ENCODE measurements around the gene SPP2. TPM values are rescaled to one million over a fixed set of nuclear protein-coding genes. Genes with fewer than 3 reads are reported as not detected.

SPP2 gene
- total RNA-seq, 4 donors from 2014 or later, result not detected

- H3K4me1 ChIP-seq, result no peaks in the 10 kb centered on the region
- no peaks in the 10 kb centered on the region for H3K36me3 ChIP-seq
- in situ Hi-C loops (cut with MboI; ENCODE audit: low pct_ligation_motif_present in 1 of 4, low pct_unique_long_range_greater_than_20kb in 1 of 4, low sequenced_read_pairs in 3 of 4), result no loop called here
- H3K9me3 ChIP-seq, result no peaks in the 10 kb centered on the region
- TF ChIP-seq POLR2AphosphoS5 (IDR thresholded peaks at IDR 0.05) (no peak), EP300 (IDR thresholded peaks at IDR 0.05; ENCODE audit: low read depth) (no peak)
- H3K27me3 ChIP-seq, result no peaks in the 10 kb centered on the region
- intact Hi-C loops (cut with DNase I; ENCODE audit: low total_unique reads), result no loop called here
- 74 to 81% methylated on average over 1 of the region's 1 CpG for WGBS, 2 donors (ENCODE audit: low coverage in 1 of 2)
- DNase-seq, result no peak
- no peak overlapping the region for H3K4me3 ChIP-seq
- H3K27ac ChIP-seq, result no peak overlapping the region
Observed at GRCh38 chr2:234107861-234108260, 57.4 kb downstream of the SPP2 start.

DNA sequence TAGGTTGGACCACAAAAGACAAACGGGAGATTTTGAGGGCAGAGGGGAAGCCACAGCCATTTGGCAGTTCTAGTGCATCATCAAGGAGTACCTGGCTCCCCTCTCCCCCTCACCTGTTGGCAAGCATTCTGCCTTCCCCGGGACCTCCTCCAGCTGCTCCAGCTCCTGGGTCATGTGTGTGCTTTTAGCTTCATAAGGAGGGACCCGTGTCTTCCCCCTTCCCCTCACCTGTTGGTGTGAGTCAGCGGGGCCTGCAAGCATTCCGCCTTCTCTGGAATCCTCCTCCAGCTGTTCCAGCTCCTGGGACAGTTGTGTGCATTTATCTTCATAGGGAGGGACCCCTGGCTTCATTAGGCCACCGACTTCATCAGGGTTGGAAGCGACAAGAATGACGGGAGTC is 58.8 kb downstream of the SPP2 start:
- no peak overlapping the region for H3K4me3 ChIP-seq
- no peak overlapping the region for H3K27ac ChIP-seq
- intact Hi-C loops (cut with DNase I; ENCODE audit: low total_unique reads) (no loop called here), in situ Hi-C loops (cut with MboI; ENCODE audit: low pct_ligation_motif_present in 1 of 4, low pct_unique_long_range_greater_than_20kb in 1 of 4, low sequenced_read_pairs in 3 of 4) (no loop called here)
- DNase-seq, result no peak
- no peaks in the 10 kb centered on the region for H3K27me3 ChIP-seq
- WGBS, 2 donors (ENCODE audit: low coverage in 1 of 2), result 84 to 86% methylated on average over 1 to 8 of the region's 8 CpGs
- H3K4me1 ChIP-seq, result no peaks in the 10 kb centered on the region
- H3K9me3 ChIP-seq, result no peaks in the 10 kb centered on the region
- TF ChIP-seq POLR2A (IDR thresholded peaks at IDR 0.05) (no peak), CTCF (IDR thresholded peaks at IDR 0.05) (no peak), POLR2AphosphoS5 (IDR thresholded peaks at IDR 0.05) (no peak), EP300 (IDR thresholded peaks at IDR 0.05; ENCODE audit: low read depth) (no peak)
- no peaks in the 10 kb centered on the region for H3K36me3 ChIP-seq

DNA sequence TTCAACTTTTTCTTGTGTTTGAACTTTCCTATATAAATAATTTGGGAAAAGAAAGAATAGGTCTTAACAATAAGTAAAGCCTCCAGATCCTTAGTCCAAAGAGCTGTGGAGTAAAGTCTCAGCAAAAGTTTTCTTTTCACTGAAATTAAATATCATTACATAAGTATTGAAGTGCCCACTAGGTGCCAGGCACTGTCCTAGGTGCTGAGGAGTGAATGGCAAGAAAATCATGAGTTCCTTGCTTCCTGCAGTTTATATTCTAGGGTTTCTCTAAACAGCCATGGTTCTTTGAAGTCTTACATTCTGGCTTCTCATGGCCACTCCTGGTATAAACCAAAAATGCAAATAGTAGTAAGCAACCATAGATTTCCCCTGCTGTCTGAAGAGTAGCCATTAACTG is 59.7 kb downstream of the SPP2 start:
- Histone ChIP-seq H3K9me3 (no peaks in the 10 kb centered on the region), H3K4me1 (no peaks in the 10 kb centered on the region), H3K27ac (no peak overlapping the region), H3K27me3 (no peaks in the 10 kb centered on the region), H3K36me3 (no peaks in the 10 kb centered on the region), H3K4me3 (no peak overlapping the region)
- DNase-seq, result no peak
- in situ Hi-C loops (cut with MboI; ENCODE audit: low pct_ligation_motif_present in 1 of 4, low pct_unique_long_range_greater_than_20kb in 1 of 4, low sequenced_read_pairs in 3 of 4) (no loop called here), intact Hi-C loops (cut with DNase I; ENCODE audit: low total_unique reads) (no loop called here)
- TF ChIP-seq CTCF (IDR thresholded peaks at IDR 0.05), result no peak
- TF ChIP-seq EP300 (IDR thresholded peaks at IDR 0.05; ENCODE audit: low read depth), result no peak
- TF ChIP-seq POLR2AphosphoS5 (IDR thresholded peaks at IDR 0.05), result no peak
- no peak for TF ChIP-seq POLR2A (IDR thresholded peaks at IDR 0.05)

DNA sequence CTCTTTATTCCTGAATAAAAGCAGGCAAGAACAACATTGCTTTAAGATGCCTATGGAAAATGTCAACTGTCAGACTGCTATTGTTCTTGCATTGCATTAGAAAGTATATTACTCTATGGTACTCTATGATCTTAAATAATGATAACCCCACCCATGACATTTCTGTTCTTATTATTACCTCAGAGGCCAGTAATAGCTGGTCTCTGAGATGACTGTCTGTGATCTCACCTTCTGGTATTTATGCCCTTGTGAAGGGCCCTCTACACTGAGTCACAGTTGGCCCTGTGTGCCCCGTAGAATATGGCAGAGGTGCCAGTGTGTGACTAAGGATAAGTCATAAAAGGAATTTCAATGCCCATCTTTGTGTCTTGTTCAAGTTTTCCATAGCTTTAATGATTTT is 61.0 kb downstream of the SPP2 start:
- TF ChIP-seq CTCF (IDR thresholded peaks at IDR 0.05) (no peak), EP300 (IDR thresholded peaks at IDR 0.05; ENCODE audit: low read depth) (no peak), POLR2AphosphoS5 (IDR thresholded peaks at IDR 0.05) (no peak), POLR2A (IDR thresholded peaks at IDR 0.05) (no peak)
- 50% methylated on average over 1 of the region's 1 CpG; no CpG with 5 or more reads in 1 of the 2 donors for WGBS, 2 donors (ENCODE audit: low coverage in 1 of 2)
- no peak for DNase-seq
- H3K36me3 ChIP-seq, result no peaks in the 10 kb centered on the region
- H3K4me3 ChIP-seq, result no peak overlapping the region
- no peak overlapping the region for H3K27ac ChIP-seq
- intact Hi-C loops (cut with DNase I; ENCODE audit: low total_unique reads) (no loop called here), in situ Hi-C loops (cut with MboI; ENCODE audit: low pct_ligation_motif_present in 1 of 4, low pct_unique_long_range_greater_than_20kb in 1 of 4, low sequenced_read_pairs in 3 of 4) (no loop called here)
- no peaks in the 10 kb centered on the region for H3K9me3 ChIP-seq
- no peaks in the 10 kb centered on the region for H3K27me3 ChIP-seq
- H3K4me1 ChIP-seq, result no peaks in the 10 kb centered on the region

- Histone ChIP-seq H3K9me3 (no peaks in the 10 kb centered on the region), H3K36me3 (no peaks in the 10 kb centered on the region), H3K4me1 (no peaks in the 10 kb centered on the region), H3K4me3 (no peak overlapping the region), H3K27ac (no peak overlapping the region), H3K27me3 (no peaks in the 10 kb centered on the region)
- no peak for DNase-seq
- intact Hi-C loops (cut with DNase I; ENCODE audit: low total_unique reads) (no loop called here), in situ Hi-C loops (cut with MboI; ENCODE audit: low pct_ligation_motif_present in 1 of 4, low pct_unique_long_range_greater_than_20kb in 1 of 4, low sequenced_read_pairs in 3 of 4) (no loop called here)
- TF ChIP-seq POLR2AphosphoS5 (IDR thresholded peaks at IDR 0.05) (no peak), POLR2A (IDR thresholded peaks at IDR 0.05) (no peak), EP300 (IDR thresholded peaks at IDR 0.05; ENCODE audit: low read depth) (no peak), CTCF (IDR thresholded peaks at IDR 0.05) (no peak)
- 47 to 50% methylated on average over 4 of the region's 4 CpGs for WGBS, 2 donors (ENCODE audit: low coverage in 1 of 2)
Observed at GRCh38 chr2:234116010-234116409, 65.5 kb downstream of the SPP2 start.
